Heart left ventricle (tissue), 13 donors: ENCODE results near the gene VPS33A.

Experiments
- CTCF ChIP-seq, 12 donors: fragments of 200-600 bp; sonication (generic) in 4 of 12; IDR thresholded peaks; one replicate each; pipeline versions ENCODE4 v1.5.0 to v1.8.0; 2018 to 2022; ENCODE audit warnings: antibody characterized with exemption in 12 of 12, mild to moderate bottlenecking in 5 of 12
- POLR2A ChIP-seq, 2 donors: fragments of 450-650 bp; IDR thresholded peaks; one replicate each; pipeline ENCODE4 v1.6.1; 2017; ENCODE audit warnings: antibody characterized with exemption in 2 of 2, mild to moderate bottlenecking in 2 of 2, moderate library complexity in 2 of 2
- donor health status: ischemic (EF 13 %, LVEDD 7.1; RV severe dilation, severe dysfunction).
- donor health status: DM: no; HTN: yes; CAD: no.
- donor health status: DM: no; HTN: no; CAD: no.
- donor health status: ischemic (EF 25% LVEDD 6.9; RV normal size, moderate dysfunction).
- donor health status: ischemic (EF 25% LVEDD 5.7; RV mildly dilated, moderate dysfunction).
- donor health status: ischemic (EF 35%, LVEDD 5.7; RV mildly dilated, moderate dysfunction).
- donor health status: nonischemic (EF 11% LVEDD 7.7; RV severe dilation, severe dysfunction).
- donor health status: DM: yes; HTN: yes; CAD: no.
- donor health status: PGD.
- donor health status: ischemic (EF 29% LVEDD 5.4; RV normal size, mild dysfunction).
- donor health status: nonischemic (EF 23%, LVEDD 6.1; RV moderate dilation, normal function).

GRCh38 chr12:122205053-122205925 lies 61.0 kb downstream of the VPS33A start:
- no peak for TF ChIP-seq POLR2A (IDR thresholded peaks at IDR 0.05)
- no peak for TF ChIP-seq CTCF (IDR thresholded peaks at IDR 0.05)
